Myocyte (in vitro differentiated cells): ENCODE results near the gene GNAZ. TPM values are rescaled to one million over a fixed set of nuclear protein-coding genes. Genes with fewer than 3 reads are reported as not detected.
A peak's percentile ranks its signal among the peaks of the same experiment; 100 is the strongest.

Experiments used
- DNase-seq: peaks from one replicate; pipeline ENCODE4 v3.0.0-alpha.2; 2012; ENCODE audit warnings: low read depth
- total RNA-seq: library from RNA; depleted of rRNA; stranded (reverse); fragments of >200 nt; gene quantifications from 2 replicates; pipeline ENCODE4 v1.2.3, GENCODE V29; 2014

Gene GNAZ
- total RNA-seq, 1 donor from 2014 or later: 9.1 TPM

DNA sequence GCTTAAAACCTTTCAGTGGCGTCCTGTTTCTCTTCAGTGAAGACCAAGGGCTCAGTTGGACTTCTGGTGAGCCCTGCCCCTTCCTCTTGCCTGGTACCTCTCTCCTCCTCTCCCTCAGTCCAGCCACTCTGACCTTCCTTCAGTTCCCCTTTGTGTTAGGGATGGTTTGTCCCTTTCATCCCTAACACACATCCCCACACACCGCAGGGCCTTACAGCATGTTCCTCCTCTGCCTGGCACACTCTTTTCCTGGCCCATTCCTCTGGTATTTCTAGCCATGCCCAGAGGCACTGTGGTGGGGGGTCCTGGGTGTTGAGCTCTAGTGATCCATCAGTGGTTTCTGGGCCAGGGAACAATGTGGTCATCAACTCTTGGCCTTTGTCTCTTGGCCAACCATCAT is 21.4 kb downstream of the GNAZ start:
- no peak for DNase-seq

DNA sequence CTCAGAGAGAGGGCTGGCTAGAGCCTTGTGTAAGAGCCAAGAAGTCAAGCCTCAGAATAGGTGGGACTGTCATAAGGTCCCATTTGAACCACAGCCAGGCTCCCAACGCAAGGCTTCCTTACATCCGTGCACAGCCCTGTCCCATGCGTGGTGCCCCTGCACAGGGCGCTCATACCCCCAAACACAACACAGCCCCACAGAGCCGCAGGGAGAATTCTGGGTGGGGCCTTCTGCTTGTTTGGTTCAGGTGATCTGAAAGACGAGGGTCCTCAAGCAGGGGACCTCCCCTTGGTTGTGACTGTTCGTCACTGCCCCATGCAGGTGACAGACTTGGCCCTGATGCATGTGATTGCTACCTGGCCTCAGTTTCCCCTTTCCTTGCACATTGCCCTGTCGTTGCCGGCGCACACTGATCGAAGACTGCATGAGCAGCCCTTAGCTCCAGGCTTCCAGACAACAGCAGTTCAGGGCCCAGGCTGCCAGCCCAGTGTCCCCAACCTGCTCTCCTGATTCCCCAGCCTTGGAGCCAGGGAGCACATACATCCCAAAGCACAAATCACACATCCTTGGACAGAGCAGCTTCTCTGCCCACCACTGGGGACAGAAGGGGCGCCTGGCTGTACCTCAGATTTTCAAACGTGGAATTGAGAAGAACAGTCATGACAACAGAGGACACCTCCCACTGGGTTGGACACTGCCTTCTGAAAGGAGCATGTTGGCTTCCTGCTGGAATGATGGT is 22.1 kb downstream of the GNAZ start:
- no peak for DNase-seq

DNA sequence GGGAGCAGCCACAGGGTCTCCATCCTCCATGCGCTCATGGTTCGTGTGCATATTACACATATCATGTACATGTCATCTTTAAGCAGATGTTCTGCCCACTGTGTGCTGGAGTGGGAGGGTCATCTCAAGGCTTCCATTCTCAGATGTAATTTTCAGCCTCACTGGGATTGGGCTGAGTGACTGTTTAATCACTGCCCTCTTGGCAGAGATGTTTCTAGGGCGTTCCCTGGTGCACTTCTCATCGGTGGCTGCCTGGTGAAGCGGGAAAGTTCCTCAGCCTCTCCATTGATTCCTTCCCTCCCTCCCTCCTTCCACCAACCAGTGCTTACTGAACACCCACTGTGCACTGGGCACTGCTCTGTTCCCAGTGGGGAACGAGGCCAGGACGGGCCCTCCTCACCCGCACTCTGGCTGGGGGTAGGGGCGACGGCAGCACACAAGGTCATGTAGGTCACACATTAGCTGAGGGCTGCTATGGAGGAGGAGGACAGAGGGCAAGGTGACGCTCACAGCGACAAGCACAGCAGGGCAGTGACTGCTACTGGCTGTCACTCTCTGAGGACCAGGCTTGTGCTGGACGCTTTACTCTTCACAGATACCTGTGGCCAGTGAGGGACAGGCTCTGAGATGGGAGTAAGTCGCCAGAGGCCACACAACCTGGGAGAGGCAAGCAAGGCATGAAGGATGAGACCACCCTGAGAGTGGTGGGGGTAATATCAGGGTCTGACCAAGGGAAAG is 22.9 kb downstream of the GNAZ start:
- DNase-seq: no peak

DNA sequence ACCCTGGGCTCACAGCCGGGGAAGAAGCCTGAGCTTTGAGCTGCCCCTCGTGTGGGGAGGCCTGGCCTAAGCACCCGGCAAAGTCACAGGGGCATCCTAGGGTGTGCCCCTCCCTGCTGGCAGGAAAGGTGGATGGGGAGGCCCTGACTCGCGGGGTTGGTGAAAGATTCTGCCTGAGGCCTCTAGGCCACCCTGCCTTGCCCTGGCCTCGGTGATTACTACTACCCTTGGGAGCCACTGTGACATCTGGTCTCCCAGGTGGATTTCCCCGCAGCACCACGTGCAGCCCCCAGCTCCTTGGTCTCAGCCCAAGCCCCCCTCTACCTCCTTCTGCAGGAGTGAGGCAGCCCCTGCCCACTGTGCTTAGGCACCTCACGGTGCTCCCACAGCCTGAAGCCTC is 23.9 kb downstream of the GNAZ start:
- no peak for DNase-seq

DNA sequence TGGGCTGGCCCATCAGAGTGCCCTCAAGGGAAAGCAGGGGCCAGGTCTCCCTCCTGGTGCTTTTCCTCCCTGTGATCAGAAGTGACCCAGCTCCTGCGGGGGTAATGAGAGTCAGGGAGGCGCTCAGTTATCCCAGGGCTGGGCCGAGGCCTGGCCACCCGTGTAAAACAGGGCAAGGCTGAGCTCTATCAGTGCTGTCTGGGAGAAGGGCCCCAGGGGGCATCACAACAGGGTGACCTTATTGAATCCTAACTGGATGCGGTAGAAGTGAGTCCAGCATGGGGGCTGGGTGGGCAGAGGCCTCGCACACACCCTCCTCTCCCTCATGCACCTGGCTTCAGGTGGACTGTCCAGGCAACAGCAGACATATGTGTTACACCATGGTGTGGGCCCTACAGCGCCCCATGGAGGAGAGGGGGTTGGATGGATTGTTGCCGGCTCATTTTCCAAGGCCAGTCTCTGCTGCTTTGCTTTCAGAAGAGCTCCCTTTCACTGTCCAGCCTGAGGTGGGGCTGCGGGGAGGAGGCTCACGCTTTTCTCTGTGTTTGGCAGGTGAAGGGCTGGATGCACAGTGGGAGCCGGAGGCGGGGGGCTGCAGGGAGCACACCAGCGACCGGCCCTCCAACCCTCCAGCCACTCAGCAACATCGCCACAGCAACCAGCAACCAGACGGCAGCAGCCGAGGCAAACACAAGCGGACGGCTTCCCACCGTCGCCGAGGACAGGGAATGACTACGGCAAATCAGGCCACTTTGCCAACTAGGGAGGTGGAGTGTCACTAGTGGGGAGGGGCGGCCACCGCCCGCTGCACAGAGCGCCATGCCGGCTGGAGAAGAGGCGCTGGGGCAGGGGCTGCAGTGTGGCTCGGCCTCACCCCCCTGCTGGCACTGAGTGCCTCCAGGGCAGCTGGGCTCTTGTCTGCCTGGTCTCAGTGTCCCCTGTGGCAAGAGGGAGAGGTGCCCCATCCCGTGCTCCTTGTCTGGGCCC is 24.7 kb downstream of the GNAZ start:
- DNase-seq: no peak

DNA sequence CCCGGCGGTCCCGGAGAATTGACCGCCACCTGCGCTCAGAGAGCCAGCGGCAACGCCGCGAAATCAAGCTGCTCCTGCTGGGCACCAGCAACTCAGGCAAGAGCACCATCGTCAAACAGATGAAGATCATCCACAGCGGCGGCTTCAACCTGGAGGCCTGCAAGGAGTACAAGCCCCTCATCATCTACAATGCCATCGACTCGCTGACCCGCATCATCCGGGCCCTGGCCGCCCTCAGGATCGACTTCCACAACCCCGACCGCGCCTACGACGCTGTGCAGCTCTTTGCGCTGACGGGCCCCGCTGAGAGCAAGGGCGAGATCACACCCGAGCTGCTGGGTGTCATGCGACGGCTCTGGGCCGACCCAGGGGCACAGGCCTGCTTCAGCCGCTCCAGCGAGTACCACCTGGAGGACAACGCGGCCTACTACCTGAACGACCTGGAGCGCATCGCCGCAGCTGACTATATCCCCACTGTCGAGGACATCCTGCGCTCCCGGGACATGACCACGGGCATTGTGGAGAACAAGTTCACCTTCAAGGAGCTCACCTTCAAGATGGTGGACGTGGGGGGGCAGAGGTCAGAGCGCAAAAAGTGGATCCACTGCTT is 25.5 kb downstream of the GNAZ start:
- no peak for DNase-seq

DNA sequence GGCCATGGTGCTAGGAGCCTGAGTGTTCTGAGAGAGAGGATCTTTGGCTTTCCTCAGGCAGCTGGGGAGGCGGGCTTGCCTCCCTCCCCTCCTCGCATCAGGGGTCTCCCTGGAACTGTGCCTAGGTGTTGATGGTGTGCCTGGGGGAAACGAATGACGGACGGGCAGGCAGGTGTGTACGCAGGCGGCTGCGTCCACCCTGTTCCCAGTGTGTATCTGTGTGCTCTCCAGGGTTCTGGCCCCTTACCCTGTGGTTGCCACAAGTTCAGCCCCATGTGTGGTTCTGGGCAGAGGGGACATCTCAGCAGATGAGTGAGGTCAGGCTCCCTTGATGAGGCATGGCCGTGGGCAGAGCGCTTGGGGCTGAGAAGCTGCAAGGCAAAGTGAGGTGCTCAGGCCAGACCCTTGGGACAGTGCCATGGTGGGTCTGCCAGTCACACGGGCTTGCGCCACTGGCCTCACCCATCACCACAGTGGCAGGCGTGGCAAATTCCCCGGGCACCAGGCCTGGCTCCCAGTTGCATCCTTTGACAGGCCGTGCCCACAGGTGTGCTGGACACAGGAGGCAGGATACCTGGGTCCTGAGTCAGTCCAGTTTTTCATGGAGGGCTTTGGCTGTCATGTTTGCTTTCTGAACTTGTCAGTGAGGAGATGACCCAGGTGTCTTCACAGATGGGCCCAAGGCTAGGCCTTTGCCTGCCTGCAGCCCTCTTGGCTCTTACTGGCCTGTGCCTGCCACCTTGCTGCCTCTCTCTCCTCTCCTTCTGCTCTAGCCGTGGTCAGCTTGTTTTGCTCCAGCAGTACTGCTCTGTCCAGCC is 27.3 kb downstream of the GNAZ start:
- DNase-seq: no peak

DNA sequence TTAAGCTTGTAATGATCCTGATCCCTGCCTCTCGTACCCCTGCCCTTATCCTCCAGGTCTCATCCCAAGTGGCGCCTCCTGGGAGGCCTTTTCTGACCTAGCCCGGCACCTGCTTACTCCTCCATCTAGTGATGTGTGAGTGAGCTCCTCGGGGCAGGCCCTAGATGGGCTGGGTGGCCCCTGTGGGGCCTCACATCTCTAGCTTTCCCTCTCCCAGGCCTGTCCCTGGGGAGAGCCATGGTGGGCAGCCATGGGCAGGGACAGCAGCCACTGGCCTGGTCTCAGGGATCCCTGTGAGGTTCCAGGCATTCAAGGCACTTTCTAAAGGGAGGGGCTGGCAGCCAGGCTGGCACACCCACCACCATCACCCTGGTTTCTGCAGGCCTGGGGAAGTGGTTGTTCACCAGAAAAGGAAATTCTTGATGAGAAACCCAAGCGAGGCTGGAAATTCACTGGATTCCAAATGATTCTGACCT is 27.9 kb downstream of the GNAZ start:
- DNase-seq: no peak

DNA sequence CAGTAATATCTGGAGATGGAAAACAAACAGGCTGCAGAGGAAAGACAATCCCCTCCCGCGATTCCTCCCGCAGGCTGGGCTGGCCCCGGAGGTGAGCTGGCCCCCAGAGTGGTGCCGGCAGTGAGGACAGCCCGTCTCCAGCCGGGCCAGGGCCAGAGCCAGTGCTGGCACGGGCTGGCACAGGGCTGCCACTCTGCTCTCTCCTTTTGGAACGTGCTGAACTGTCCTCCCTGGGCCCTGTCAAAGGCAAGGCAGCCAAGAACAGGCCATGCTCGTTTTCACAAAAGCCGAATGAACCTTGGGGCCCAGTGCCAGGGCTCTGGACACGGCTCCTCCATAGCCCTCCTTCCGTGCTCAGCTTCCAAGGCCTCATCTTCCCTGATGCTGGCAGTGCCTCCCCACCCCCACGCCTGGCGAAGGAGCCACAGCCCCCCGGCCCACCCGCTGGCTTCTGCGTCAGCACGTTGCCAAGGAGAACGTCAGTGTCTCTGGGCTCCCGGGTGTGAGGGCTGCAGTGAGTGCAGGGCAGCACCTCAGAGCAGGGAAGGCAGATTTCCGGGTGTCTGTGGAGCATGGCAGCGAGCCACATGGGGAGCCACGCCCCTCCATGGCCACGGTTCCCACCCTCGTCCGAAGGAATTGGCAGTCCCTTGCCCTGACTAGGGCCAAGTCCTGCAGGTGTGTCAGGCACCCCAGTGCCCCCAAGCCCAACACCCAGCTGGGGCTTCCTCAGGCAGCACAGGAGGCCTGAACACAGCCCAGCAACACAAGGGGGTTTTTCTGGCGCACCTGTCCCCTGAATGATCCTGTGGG is 28.6 kb downstream of the GNAZ start:
- DNase-seq: no peak

DNA sequence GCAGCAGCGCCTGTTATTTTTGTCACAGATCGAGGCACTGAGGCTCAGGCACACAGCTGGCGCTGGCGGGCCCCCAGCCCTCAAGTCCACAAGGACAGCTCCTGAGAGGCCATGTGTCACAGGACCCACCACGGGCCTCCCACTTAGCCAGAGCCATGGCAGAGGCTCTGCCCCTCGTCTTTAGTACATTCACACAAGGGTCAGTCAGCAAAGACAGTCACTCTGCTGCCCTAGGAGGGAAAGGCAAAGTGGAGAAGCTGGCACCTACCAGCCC is 29.1 kb downstream of the GNAZ start:
- DNase-seq: peak; percentile 63

DNA sequence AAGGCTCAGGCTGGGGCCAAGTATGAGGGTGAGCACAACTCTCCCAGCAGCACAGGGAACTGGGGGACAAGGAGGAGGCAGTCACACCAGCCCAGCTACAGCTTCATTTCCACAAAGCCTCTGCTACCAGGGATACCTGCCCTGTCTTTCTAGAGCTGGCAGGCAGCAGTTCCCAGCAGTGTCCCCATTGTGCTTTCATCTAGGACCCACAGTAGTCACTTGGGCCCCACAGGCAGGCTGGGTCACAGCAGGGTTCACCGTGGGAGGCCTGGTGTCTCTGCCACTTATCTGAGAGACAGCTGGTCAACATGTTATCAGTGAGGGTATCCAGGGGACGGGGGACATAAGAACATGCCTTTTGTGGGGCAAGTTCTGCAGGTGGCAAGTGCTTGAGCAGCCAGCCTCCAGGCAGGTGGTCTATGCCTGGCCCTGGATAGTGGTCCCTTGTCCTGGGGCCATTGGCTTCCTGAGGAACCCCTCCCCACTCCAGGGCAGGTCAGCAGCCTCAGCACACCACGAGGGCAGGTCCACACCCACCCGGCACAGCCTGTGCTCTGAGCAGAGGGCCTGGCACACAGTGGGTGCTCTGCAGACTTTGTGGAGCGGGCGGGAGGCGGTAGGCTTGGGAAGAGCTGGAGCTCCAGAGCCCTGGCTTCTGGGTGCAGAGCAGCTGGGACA is 29.9 kb downstream of the GNAZ start:
- no peak for DNase-seq

DNA sequence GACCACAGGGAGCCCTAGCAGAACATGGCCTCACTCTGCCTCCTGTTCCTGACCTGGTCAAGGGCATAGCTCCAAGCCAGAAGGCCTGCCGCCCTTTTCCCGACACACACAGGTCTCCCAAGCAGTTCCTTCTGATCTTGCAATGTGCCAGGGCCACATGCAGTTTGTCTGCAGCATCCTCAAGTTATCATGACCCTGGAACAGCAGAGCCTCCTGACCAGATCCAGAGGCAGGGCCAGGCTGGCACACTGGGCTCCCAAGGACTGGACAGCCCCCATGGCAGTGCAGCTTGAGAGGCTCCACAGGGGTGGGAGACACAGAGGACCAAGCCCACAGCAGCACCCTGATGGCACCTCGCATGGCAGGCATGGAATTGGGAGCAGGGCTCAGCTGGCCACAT is 31.2 kb downstream of the GNAZ start:
- DNase-seq: no peak

DNA sequence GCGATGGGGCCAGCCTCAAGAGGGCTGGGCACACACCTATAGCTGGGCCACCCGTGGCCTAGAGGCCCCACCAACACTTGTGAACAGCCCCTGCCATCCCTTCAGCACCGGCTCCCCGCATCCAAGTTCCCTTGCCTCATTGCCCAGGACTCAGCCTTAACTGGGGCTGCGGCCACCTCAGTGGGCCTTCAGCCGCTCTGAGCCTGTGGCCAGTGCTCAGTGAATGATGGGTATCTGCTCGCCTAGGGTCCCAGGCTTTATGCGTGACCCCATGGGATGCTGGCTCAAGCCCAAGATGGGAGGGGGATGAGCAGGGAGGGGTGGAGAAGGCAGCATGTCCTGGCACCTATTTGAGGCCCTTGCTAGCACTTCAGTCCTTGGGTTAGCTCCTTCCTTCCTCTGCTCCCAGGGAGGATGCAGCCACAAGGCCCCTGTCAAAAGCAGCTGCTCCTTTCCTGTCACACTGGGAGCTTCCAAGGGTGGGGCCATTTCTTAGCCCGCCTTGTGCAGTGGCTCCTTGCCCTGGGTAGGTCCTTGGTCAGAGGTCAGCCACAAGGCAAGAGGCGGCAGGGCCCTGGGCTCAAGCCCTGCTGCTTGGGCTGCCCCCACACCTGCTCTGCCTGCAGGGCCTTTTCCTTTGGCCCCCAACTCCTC is 31.8 kb downstream of the GNAZ start:
- peak; percentile 76 for DNase-seq

DNA sequence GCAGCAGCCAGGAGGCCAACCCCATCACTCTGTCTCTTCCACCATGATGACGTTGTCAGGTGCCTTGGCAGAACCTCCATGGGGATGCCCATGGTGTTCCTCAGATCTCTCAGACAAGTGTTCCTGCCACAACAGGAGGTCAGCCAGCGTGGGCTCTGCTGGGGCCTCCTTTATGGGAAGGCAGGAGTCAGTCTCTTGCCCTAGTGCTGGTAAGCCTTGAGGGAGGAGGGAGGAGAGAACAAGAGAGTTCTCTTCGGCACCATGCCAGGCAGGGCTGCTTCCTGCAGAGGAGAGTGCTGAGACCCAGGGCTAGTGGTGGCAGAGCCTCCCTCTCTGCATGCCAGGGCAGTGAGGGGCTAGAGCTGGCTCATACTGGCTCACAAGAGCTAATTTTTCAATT is 32.5 kb downstream of the GNAZ start:
- DNase-seq: no peak

DNA sequence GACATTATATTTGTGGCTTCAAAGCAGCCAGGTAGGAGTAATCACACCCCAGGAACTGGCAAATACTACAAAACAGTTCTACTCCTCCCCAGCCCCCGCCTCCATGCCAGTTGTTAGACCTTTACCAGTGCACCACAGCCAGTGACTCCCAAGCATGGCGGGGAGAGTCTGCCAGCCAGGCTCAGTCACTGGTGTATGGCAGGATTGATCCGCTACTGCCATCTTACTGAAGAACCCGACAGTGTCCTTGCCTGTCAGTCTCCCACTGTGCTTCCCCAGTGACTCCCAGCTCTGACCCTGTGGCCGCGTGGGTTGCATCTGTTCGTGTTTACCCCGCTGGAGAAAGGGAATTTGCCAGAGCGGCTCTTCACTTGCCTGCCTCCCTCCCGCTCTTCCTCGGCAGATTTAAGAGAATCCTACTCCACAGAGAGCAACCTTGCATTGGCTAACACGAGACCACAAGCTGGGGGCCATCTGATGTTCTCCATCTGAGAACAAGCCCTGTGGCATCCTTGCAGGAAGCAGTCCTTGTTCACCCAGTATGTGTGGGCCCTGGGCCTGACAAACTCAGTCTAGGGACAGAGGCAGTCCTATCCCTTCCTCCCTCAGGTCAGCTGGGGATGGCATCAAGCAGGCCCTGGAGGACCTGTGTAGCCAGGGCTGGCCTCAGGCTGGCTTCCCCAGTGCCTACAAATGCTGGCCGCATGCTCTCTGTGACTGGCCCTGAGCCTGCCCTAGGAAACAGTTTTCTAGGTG is 33.1 kb downstream of the GNAZ start:
- no peak for DNase-seq

DNA sequence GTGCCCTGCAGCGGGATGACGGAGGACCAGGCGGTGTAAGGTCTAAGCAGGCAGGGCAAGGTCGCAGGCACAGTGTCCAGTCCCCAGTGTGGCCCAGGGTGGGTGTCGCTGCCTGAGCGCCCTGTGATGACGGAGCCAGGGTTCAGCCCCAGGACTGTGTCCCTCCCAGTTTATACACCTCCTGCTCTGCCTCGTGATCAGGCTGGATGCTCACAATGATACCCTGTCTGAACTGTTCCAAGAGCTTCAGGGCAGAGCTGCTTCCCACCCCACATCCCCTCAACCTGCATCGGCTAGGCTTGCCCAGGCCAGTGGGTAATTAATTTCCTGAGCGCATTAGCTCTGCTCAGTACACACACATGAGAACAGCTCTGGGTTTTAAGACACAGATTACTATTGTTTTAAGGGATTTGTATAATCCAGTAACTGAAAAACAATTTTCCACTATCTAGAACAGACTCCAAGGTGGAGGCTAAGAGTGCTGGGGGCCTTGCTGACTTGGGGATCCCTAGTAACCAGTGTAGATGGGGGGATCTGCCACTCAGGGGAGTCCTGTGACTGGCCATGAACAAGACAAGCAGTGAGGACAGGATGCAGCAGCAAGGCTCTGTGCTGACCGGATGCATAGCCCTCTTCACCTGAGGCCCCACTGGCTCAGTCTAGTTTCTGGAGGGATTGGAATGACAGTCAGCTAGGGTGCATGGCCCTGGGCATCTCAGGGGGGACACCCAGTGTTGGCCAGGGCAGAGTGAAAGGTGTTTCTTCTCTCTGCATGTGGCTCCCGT is 34.1 kb downstream of the GNAZ start:
- DNase-seq: no peak

DNA sequence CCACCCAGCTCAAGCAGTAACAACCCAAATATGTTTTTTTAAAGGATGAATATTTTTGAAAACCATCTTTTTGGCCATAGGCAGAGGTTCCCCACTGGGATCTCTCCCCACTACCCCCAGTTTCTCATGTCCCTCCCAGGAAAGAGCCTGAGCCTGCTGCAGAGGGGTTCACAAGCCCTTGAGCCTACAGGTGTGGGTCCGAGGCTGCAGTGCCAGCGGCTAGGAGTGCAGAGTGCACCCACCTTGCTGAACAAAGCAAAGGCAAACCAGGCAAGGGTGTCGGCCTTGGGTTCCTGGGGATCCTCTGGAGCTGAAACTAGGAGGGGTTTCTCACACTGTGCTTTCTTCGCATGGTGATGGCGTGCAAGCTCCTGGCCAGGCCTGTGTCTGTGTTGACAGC is 35.0 kb downstream of the GNAZ start:
- no peak for DNase-seq
